Cardiac fibroblast (primary cell): ENCODE measurements around the gene ERGIC1.

Experiments used
- DNase-seq, 2 donors: peaks; one replicate each; pipeline versions ENCODE4 v3.0.0 to v3.0.0-alpha.2; 2010; ENCODE audit warnings: low read depth in 2 of 2
- H3K4me3 ChIP-seq, 2 donors: replicated peaks in 1 of 2; 1 replicate in 1 of 2; 2 replicates in 1 of 2; pipeline ENCODE4 v1.5.1; 2011; ENCODE audit warnings: low read depth in 2 of 2, low read length in 2 of 2, mild to moderate bottlenecking in 2 of 2, moderate library complexity in 1 of 2
- CTCF ChIP-seq: IDR thresholded peaks from one replicate; pipeline ENCODE4 v1.5.1; 2011; ENCODE audit warnings: low read depth, mild to moderate bottlenecking, low read length, inconsistent platforms

Gene ERGIC1

GRCh38 chr5:172939611-172940267 is 105.7 kb downstream of the ERGIC1 start:
- no peak for TF ChIP-seq CTCF
- DNase-seq: no peak
- no peak overlapping the region for H3K4me3 ChIP-seq

GRCh38 chr5:172940268-172941066 is 106.4 kb downstream of the ERGIC1 start:
- DNase-seq: no peak
- no peak for TF ChIP-seq CTCF
- H3K4me3 ChIP-seq: no peak overlapping the region

GRCh38 chr5:172941067-172941516 is 107.0 kb downstream of the ERGIC1 start:
- no peak for TF ChIP-seq CTCF
- no peak overlapping the region for H3K4me3 ChIP-seq
- DNase-seq: peak in 1 of 2 donors; percentile 24

- no peak for DNase-seq
- H3K4me3 ChIP-seq: no peak overlapping the region
- no peak for TF ChIP-seq CTCF
Observed at GRCh38 chr5:172942556-172942955, 108.5 kb downstream of the ERGIC1 start.

GRCh38 chr5:172943283-172943841 is 109.3 kb downstream of the ERGIC1 start:
- no peak overlapping the region for H3K4me3 ChIP-seq
- TF ChIP-seq CTCF: no peak
- DNase-seq: peak; percentile 75 to 89

GRCh38 chr5:172943906-172944305 is 109.9 kb downstream of the ERGIC1 start:
- DNase-seq: peak in 1 of 2 donors; percentile 19
- no peak for TF ChIP-seq CTCF
- H3K4me3 ChIP-seq: no peak overlapping the region
